GM12892 (cell line): ENCODE data around the gene PHTF1.

Experiments used
- POLR2A ChIP-seq: IDR thresholded peaks from 2 replicates; pipeline ENCODE4 v1.6.1; 2011; ENCODE audit warnings: low read depth, low read length, control low read depth
- TAF1 ChIP-seq: IDR thresholded peaks from 2 replicates; pipeline ENCODE4 v1.6.1; 2011; ENCODE audit warnings: low read depth, mild to moderate bottlenecking, control low read depth, low read length, borderline replicate concordance

DNA sequence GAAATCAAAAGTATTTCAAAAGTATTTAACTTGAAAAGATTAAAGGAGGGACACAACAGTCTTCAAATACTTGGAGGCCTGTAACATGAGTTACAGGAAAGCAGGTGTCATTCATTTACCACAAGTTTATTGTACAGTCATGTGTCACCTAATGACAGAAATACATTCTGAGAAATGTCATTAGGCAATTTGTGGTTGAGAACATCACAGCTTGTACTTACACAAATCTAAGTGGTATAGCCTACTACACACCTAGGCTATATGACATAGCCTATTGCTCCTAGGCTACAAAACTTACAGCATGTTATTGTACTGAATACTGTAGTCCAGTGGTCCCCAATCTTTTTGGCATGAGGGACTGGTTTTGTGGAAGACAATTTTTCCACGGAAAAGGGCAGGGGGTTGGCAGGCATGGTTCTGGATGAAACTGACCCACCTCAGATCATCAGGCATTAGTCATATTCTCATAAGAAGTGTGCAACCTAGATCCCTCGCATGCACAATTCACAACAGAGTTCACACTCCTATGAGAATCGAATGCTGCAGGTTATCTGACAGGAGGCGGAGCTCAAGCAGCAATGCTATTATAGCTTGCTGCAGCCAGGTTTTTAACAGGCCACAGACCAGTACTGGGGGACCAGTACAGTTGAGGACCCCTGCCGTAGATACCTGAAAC is 25.0 kb upstream of the PHTF1 start:
- TF ChIP-seq TAF1, result no peak
- no peak for TF ChIP-seq POLR2A
